HepG2 (cell line): ENCODE data around the gene SREK1. TPM values are rescaled to one million over a fixed set of nuclear protein-coding genes. Genes with fewer than 3 reads are reported as not detected.

Experiments
- ATAC-seq: fragments of 200-7000 bp; cut with Tn5 transposase; 3 replicates; pipeline ENCODE4 v1.9.1; 2020; ENCODE audit warnings: mild to moderate bottlenecking, moderate library complexity
- BruUV-seq: library from RNA; stranded (reverse); fragments of 400-500 nt; replicated peaks from 2 replicates; lab custom pipeline; 2021; lab: Mats Ljungman, UMichigan
- CTCF ChIA-PET: fragments of 300-600 bp; formaldehyde crosslinking; extraction: SDS; loops from one replicate; lab custom pipeline; 2021; ENCODE audit warnings: low total read pairs, inconsistent platforms, low intra/inter-chr PET ratio; lab: Yijun Ruan, JAX
- POLR2A ChIA-PET: fragments of 350-600 bp; sonication (Branson Sonifier 250); formaldehyde crosslinking; loops from one replicate; lab custom pipeline; 2020; ENCODE audit warnings: antibody characterized with exemption, inconsistent platforms; lab: Yijun Ruan, JAX
- DNase-seq: peaks from one replicate; pipeline ENCODE4 v3.0.0-alpha.2; 2015; ENCODE audit warnings: low spot score
- FAIRE-seq: peaks from 3 replicates; lab custom pipeline; 2011; peaks lifted over from hg19 to GRCh38; lab: Jason Lieb, UNC
- H2AFZ ChIP-seq: one replicate; pipeline ENCODE4 v1.6.1; 2011; ENCODE audit warnings: low read length, inconsistent platforms
- H3K27ac ChIP-seq: fragments of 300-600 bp; 3 replicates; pipeline ENCODE4 v1.8.0; 2011; ENCODE audit warnings: mixed run types, mild to moderate bottlenecking, mixed read lengths, low read length, inconsistent platforms; ENCODE audit not compliant: insufficient read depth; ENCODE audit errors: extremely low read length
- H3K27me3 ChIP-seq, 2 experiments: fragments of 200-600 bp in 1 of 2; 2 replicates in 1 of 2; 3 replicates in 1 of 2; pipeline versions ENCODE4 v1.6.0 to v1.8.0; 2011; ENCODE audit warnings: low read length in 2 of 2, mild to moderate bottlenecking in 2 of 2, moderate library complexity in 2 of 2, inconsistent platforms in 1 of 2; ENCODE audit not compliant: insufficient read depth in 2 of 2, control insufficient read depth in 1 of 2
- H3K36me3 ChIP-seq, 2 experiments: fragments of 200-600 bp in 1 of 2; replicated peaks in 1 of 2; 2 replicates in 1 of 2; 3 replicates in 1 of 2; pipeline versions ENCODE4 v1.5.1 to v1.8.0; 2011; ENCODE audit warnings: low read length in 2 of 2, inconsistent platforms in 1 of 2; ENCODE audit not compliant: insufficient read depth in 2 of 2, control insufficient read depth in 1 of 2
- H3K4me1 ChIP-seq: 2 replicates; pipeline ENCODE4 v1.5.1; 2012; ENCODE audit warnings: low read length, inconsistent platforms; ENCODE audit not compliant: insufficient read depth
- H3K4me2 ChIP-seq: 2 replicates; pipeline ENCODE4 v1.6.0; 2011; ENCODE audit warnings: low read depth, low read length, inconsistent platforms
- H3K4me3 ChIP-seq, 3 experiments: fragments of 200-600 bp in 1 of 3; sonication (generic), shearing (Covaris generic) in 1 of 3; replicated peaks in 1 of 3; 2 replicates each; pipeline ENCODE4 v1.5.1; 2011 to 2016; ENCODE audit warnings: low read length in 3 of 3, inconsistent platforms in 2 of 3, low read depth in 2 of 3, mild to moderate bottlenecking in 2 of 3, control low read depth in 1 of 3, mixed read lengths in 1 of 3; ENCODE audit not compliant: insufficient read depth in 1 of 3
- H3K79me2 ChIP-seq: one replicate; pipeline ENCODE4 v1.6.1; 2011; ENCODE audit warnings: low read length, inconsistent platforms; ENCODE audit not compliant: insufficient read depth
- H3K9ac ChIP-seq: 2 replicates; pipeline ENCODE4 v1.6.0; 2011; ENCODE audit warnings: mild to moderate bottlenecking, low read depth, low read length, inconsistent platforms; ENCODE audit not compliant: insufficient read depth
- H3K9me3 ChIP-seq: 2 replicates; pipeline ENCODE4 v1.5.1; 2012; ENCODE audit warnings: mild to moderate bottlenecking, low read length
- H4K20me1 ChIP-seq: 2 replicates; pipeline ENCODE4 v1.6.0; 2011; ENCODE audit warnings: inconsistent platforms, mild to moderate bottlenecking, low read length, moderate library complexity; ENCODE audit not compliant: insufficient read depth
- ATF7 ChIP-seq, 2 experiments: fragments of 450-650 bp in 1 of 2; sonication (generic) in 1 of 2; formaldehyde crosslinking in 1 of 2; IDR thresholded peaks; 2 replicates each; pipeline versions ENCODE4 v1.4.0 to v1.6.1; 2016 to 2020; ENCODE audit warnings: antibody characterized with exemption in 1 of 2, mild to moderate bottlenecking in 1 of 2, missing genetic modification reagents in 1 of 2
- ATRX ChIP-seq: sonication (generic); formaldehyde crosslinking; IDR thresholded peaks from 2 replicates; pipeline ENCODE4 v1.4.0; 2020; ENCODE audit warnings: missing genetic modification reagents, borderline replicate concordance
- EED ChIP-seq: sonication (generic); formaldehyde crosslinking; IDR thresholded peaks from 2 replicates; pipeline ENCODE4 v1.5.0; 2020; ENCODE audit warnings: mild to moderate bottlenecking, missing genetic modification reagents
- GABPA ChIP-seq, 2 experiments: IDR thresholded peaks; 2 replicates each; pipeline ENCODE4 v1.6.1; 2011 to 2016; ENCODE audit warnings: low read depth in 2 of 2, low read length in 1 of 2, missing biosample characterization in 1 of 2, missing genetic modification characterization in 1 of 2
- GATAD1 ChIP-seq: IDR thresholded peaks from 2 replicates; pipeline ENCODE4 v1.6.1; 2016; ENCODE audit warnings: missing genetic modification reagents, missing compliant biosample characterization
- MLLT10 ChIP-seq: sonication (generic); formaldehyde crosslinking; IDR thresholded peaks from 2 replicates; pipeline ENCODE4 v1.4.0; 2020; ENCODE audit warnings: missing genetic modification reagents
- MTA3 ChIP-seq: sonication (generic); formaldehyde crosslinking; IDR thresholded peaks from 2 replicates; pipeline ENCODE4 v1.4.0; 2020; ENCODE audit warnings: missing genetic modification reagents
- RFXANK ChIP-seq: IDR thresholded peaks from 2 replicates; pipeline ENCODE4 v1.6.1; 2016
- SRF ChIP-seq: IDR thresholded peaks from 2 replicates; pipeline ENCODE4 v1.6.1; 2011; ENCODE audit warnings: mild to moderate bottlenecking, low read depth, low read length, moderate library complexity
- SRSF1 ChIP-seq: fragments of 200-400 bp; formaldehyde crosslinking; optimal IDR thresholded peaks from 2 replicates; pipeline ENCODE3; 2017; ENCODE audit warnings: mild to moderate bottlenecking, low read depth, low read length, moderate library complexity
- SRY ChIP-seq: sonication (generic); formaldehyde crosslinking; IDR thresholded peaks from 2 replicates; pipeline ENCODE4 v1.8.0; 2022; ENCODE audit warnings: mild to moderate bottlenecking, missing genetic modification reagents
- THRA ChIP-seq: sonication (generic); formaldehyde crosslinking; IDR thresholded peaks from 2 replicates; pipeline ENCODE4 v1.4.0; 2020; ENCODE audit warnings: missing genetic modification reagents, borderline replicate concordance
- ZBTB43 ChIP-seq: sonication (generic); formaldehyde crosslinking; conservative IDR thresholded peaks from 2 replicates; pipeline ENCODE4 v1.4.0; 2020; ENCODE audit warnings: missing genetic modification reagents
- ZNF230 ChIP-seq: sonication (generic); formaldehyde crosslinking; IDR thresholded peaks from 2 replicates; pipeline ENCODE4 v1.4.0; 2020; ENCODE audit warnings: mild to moderate bottlenecking, missing genetic modification reagents
- ZNF260 ChIP-seq: sonication (generic); formaldehyde crosslinking; IDR thresholded peaks from 2 replicates; pipeline ENCODE4 v1.4.0; 2020; ENCODE audit warnings: missing genetic modification reagents, low read depth, mild to moderate bottlenecking, borderline replicate concordance
- ZNF569 ChIP-seq: sonication (generic); formaldehyde crosslinking; IDR thresholded peaks from 2 replicates; pipeline ENCODE4 v1.5.0; 2020; ENCODE audit warnings: mild to moderate bottlenecking, missing genetic modification reagents, moderate library complexity, borderline replicate concordance
- ZNF720 ChIP-seq: sonication (generic); formaldehyde crosslinking; IDR thresholded peaks from 2 replicates; pipeline ENCODE4 v1.4.0; 2020; ENCODE audit warnings: missing genetic modification reagents
- WGBS: methylation state at CpG from one replicate; pipeline ENCODE4 v1.1.6; 2017; ENCODE audit warnings: low lambda C conversion rate; 5-methylcytosine and 5-hydroxymethylcytosine counted together
- in situ Hi-C: cut with HindIII; loops from 2 replicates; pipeline ENCODE4 v1.10.0; 2017; ENCODE audit warnings: low pct_unique_long_range_greater_than_20kb; ENCODE audit not compliant: extremely low pct_ligation_motif_present
- intact Hi-C: fragments of 100-400 bp; cut with micrococcal nuclease; formaldehyde crosslinking; loops from one replicate; pipeline ENCODE4 v1.10.0; 2022; ENCODE audit not compliant: unreplicated experiment
- polyA plus RNA-seq, 8 experiments: library from polyadenylated mRNA; depleted of rRNA in 3 of 8; stranded (reverse) in 7 of 8; unstranded in 1 of 8; fragments of >200 nt; fragmentation: Illumina TruSeq in 4 of 8; extraction: Trizol in 4 of 8; gene quantifications; 2 replicates each; pipeline versions ENCODE4 v1.2.1 to v1.2.3, GENCODE V29; 2011 to 2016; ENCODE audit warnings: low read depth in 4 of 8, missing spikeins in 1 of 8, mixed read lengths in 1 of 8; ENCODE audit not compliant: insufficient read depth in 1 of 8
- total RNA-seq, 5 experiments: library from RNA; depleted of rRNA; stranded (reverse); fragments of >200 nt; fragmentation: Illumina TruSeq; extraction: Trizol; gene quantifications; 2 replicates each; pipeline ENCODE4 v1.2.3, GENCODE V29; 2016; ENCODE audit warnings: low read depth in 1 of 5

Gene SREK1
- total and polyA plus RNA-seq, 2 of the 13 experiments (the other 11 are each of a cell fraction or from before 2014, with no cell fraction given), result 60.6 to 90.9 TPM

GRCh38 chr5:66168226-66168625, 24.1 kb downstream of the SREK1 start:
- Histone ChIP-seq H3K9ac (no peak overlapping the region), H2AFZ (no peak overlapping the region), H3K27me3 (no peaks in the 10 kb centered on the region), H3K4me2 (no peak overlapping the region), H3K27ac (no peak overlapping the region), H3K4me3 (no peak overlapping the region), H3K4me1 (no peaks in the 10 kb centered on the region), H3K36me3 (peaks cover 11 to 58% of the 10 kb centered on the region in 2 experiments), H4K20me1 (no peaks in the 10 kb centered on the region), H3K9me3 (no peaks in the 10 kb centered on the region), H3K79me2 (no peaks in the 10 kb centered on the region)
- BruUV-seq, result no TSS peak
- ATAC-seq (no peak), DNase-seq (no peak), FAIRE-seq (no peak)
- ChIA-PET POLR2A (no interaction called here), CTCF (no interaction called here)
- intact Hi-C loops (no loop called here), in situ Hi-C loops (no loop called here)
- 99% methylated on average over 4 of the region's 4 CpGs for WGBS
- TF ChIP-seq MLLT10 (CRISPR knock-in tag) (no peak), SRY (CRISPR knock-in tag) (no peak), ATF7 (IDR thresholded peaks at IDR 0.05) (no peak), ATF7 (CRISPR knock-in tag; IDR thresholded peaks at IDR 0.05) (no peak), EED (CRISPR knock-in tag) (no peak), GABPA (IDR thresholded peaks at IDR 0.05; ENCODE audit: low read depth, low read length) (no peak), GABPA (CRISPR knock-in tag; IDR thresholded peaks at IDR 0.05; ENCODE audit: low read depth) (no peak), THRA (no peak), ATRX (CRISPR knock-in tag) (no peak)

- ChIA-PET POLR2A (no interaction called here), CTCF (no interaction called here)
- Histone ChIP-seq H3K79me2 (no peaks in the 10 kb centered on the region), H3K4me3 (no peak overlapping the region), H3K27ac (no peak overlapping the region), H3K4me1 (no peaks in the 10 kb centered on the region), H3K9me3 (no peaks in the 10 kb centered on the region), H4K20me1 (no peaks in the 10 kb centered on the region), H3K4me2 (no peak overlapping the region), H3K27me3 (no peaks in the 10 kb centered on the region), H3K9ac (no peak overlapping the region), H2AFZ (no peak overlapping the region), H3K36me3 (peaks cover 9 to 52% of the 10 kb centered on the region in 2 experiments)
- FAIRE-seq (no peak), DNase-seq (no peak), ATAC-seq (no peak)
- intact Hi-C loops (no loop called here), in situ Hi-C loops (no loop called here)
- 98% methylated on average over 4 of the region's 4 CpGs for WGBS
- TF ChIP-seq ZNF569 (CRISPR knock-in tag) (no peak), ZNF260 (no peak), SRF (no peak), MTA3 (CRISPR knock-in tag) (no peak), GATAD1 (CRISPR knock-in tag) (no peak), ZNF230 (CRISPR knock-in tag) (no peak), SRSF1 (no peak), RFXANK (CRISPR knock-in tag) (no peak), ZNF720 (CRISPR knock-in tag) (no peak), ZBTB43 (no peak)
- BruUV-seq, result no TSS peak
Observed at GRCh38 chr5:66169534-66169933, 25.4 kb downstream of the SREK1 start.
